GM18511 (cell line): ENCODE data around the gene STRA6.

ENCODE experiments used
- ATAC-seq: cut with Tn5 transposase; IDR thresholded peaks from one replicate; pipeline ENCODE4 v1.9.1; 2021; ENCODE audit warnings: mild to moderate bottlenecking, moderate library complexity; ENCODE audit not compliant: unreplicated experiment

The STRA6 gene

DNA sequence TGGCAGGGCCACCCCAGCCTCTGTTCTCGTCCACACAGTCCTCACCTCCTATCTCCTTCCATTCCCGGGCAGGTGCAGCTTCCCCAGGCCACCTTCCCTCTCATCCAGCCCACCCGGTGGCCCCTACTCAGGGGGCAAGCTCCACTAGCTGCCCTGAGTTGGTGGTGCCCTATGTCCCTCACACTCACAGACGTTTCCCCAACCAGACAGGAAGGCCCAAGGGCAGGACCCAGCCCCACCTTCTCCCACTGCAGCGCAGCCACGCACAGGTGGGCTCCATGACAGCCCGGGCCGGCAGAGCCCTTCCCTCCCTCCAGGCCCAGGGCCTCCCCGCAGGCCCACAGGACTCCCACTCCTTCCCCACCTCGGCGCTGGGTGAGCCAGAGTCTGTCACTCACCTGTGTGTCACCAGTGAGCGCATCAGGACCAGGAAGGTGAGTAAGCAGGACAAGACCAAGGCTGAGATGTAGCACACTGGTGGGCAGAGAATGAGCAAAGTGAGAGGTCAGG is 17.9 kb downstream of the STRA6 start:
- no peak for ATAC-seq

DNA sequence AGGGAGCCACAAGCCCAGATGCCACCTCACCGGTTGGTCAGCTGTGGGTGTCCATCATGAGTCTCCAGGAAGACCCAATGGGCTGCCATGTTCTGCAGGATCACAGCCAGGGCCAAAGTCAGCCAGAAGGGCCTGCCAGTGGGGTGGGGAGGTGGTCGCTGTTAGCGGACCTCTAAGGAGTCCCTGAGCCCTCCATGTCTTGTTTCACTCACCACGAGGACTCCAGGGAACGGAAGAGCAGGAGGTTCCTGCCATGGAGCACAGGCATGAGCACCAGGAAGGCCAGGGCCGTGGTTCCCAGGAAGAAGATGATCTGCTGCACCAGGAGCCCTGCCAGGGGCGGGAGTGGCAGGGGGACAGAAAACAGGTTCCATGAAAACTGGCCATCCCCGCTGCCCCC is 20.5 kb downstream of the STRA6 start:
- no peak for ATAC-seq

DNA sequence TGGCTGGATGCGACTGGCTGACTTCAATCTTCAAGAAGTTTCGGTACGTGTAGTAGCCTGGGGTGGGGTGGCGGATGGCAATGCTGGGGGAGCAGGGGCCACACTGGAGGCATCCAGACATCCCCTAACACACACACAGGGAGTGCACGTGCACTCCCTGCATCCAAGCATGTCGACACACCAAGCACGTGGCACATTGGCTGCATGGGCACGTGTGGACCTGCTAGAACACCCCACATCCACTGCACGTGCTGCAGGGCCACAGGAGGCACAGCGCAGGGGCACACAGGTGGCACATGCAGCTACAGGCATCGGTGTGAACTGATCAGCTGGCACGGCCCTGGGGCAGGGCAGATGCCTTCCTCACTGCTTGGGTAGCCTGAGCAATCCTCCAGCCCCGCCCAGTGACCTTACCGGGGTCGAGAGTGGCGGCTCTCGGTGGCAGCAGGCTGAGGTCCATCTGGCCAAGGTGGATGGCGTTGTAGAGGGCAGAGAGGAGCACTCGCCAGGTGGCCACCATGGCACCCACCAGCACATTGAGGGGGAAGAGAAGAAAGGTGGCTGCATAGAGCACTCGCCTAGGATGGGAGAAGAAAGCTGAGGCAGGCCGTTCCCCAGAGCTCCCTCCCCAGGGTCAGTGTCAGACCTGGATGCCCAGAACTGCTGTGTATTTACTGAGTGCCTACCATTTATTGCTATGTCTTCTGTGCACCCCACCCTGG is 21.5 kb downstream of the STRA6 start:
- no peak for ATAC-seq

DNA sequence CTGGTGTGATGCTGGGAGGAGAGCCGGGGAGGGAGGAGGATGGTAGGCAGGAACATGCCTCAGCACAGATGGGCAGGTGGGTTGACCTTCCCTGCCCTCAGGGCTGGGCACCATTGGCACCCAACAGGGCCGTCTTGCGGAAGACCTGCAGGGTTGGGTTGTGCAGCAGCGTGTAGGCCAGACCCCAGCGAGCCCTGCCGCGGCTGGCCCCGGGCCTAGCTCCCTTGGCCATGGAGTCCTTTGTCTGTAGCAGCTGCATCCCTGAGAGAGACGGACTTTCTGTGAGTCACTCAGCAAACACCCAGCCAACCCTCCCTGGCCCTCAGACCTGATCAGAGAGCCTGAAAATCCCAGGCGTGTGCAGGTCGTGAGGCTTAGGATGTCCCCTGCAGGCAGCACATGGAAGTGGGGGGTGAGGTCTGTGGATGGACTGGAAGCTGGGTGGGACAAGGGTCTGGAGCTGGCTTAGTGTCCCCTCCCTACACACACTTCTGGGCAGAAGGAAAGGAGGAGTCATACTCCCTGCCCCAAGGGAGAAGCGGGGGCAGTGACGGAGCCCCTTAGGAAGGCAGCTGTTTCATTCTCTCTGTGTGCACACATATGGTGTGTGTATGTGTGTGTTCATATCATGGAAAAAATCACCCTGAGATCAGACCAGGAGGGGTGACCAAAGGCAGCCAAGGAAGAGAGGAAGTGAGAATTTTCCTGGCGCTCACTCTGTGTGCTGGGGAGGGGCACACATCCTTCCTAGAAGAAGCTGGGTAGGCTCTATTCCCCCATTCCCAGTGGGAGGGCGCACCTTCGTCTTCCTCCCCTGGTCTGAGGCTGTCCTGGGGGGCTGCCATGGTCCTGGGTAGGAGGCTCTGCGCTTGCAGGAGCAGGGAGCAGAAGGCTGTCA is 22.4 kb downstream of the STRA6 start:
- no peak for ATAC-seq

DNA sequence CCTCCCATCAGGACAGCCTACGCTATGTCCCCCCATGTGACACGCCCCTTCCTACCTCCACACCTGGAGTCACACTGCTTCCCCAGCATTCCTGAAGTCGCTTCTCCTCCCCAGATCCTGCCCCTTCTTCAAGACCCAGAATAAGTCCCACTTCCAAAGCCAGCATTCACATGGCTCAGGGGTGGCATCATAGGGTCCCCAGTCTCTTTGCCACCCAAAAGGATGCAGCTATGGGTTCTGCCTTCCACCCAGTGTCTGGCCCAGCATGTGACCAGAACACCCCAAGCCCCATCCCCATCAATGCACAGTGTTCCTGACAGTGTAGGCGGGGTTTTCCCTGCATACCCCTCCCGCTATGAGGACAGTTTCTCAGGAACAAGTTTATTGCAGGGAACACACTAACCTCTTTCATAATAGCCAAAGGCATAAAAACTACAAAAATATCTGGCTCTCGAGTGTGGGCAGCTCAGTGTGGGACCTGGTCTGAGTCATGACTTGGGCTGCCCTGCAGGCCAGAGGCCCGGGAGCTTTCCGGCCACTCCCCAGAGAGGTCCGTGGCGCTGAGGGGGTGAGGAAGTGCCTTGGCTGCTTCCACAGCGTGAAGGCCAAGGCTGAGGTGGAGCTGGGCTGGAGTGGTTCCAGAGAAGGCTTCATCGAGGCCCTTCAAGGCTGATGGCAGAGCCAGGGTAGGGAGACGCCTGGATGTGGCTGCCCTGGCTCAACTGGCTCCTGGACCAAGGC is 23.3 kb downstream of the STRA6 start:
- ATAC-seq = no peak

DNA sequence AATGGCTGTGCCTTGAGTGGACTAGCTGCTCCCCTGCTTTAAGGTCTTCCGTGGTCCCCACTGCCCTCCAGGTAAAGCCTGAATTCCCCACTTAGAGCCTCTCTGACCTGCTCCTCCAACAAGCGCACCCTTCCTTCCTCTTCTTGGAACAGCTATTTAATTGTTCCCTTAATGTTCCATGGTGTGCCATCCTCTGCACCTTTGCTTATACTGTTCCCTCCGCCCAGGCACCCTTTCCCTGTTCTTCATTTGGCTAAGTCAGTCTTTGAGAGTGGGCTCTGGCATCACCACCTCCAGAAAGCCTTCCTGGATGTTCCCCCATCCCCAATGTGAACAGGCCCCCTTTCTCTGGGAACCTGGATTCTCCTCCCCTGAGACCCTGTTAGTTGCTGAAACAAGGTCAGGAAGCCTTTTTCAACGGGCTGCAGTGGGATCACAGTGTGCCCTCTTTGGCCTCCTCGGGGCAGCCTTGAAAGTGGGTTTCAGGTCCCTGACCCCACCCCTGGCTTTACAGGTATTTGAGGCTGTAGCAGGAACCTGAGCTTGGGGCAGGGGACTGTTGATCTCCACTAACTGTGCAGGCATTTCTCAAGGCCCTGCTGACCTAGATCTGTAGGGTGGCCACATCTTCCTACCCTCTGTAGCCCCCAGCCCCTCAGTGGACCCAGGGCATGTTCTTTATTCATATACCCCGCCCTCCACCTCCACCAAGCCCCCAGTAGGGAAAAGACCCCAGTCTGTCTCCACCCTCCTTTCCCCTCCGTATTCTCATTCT is 24.1 kb downstream of the STRA6 start:
- ATAC-seq = no peak

DNA sequence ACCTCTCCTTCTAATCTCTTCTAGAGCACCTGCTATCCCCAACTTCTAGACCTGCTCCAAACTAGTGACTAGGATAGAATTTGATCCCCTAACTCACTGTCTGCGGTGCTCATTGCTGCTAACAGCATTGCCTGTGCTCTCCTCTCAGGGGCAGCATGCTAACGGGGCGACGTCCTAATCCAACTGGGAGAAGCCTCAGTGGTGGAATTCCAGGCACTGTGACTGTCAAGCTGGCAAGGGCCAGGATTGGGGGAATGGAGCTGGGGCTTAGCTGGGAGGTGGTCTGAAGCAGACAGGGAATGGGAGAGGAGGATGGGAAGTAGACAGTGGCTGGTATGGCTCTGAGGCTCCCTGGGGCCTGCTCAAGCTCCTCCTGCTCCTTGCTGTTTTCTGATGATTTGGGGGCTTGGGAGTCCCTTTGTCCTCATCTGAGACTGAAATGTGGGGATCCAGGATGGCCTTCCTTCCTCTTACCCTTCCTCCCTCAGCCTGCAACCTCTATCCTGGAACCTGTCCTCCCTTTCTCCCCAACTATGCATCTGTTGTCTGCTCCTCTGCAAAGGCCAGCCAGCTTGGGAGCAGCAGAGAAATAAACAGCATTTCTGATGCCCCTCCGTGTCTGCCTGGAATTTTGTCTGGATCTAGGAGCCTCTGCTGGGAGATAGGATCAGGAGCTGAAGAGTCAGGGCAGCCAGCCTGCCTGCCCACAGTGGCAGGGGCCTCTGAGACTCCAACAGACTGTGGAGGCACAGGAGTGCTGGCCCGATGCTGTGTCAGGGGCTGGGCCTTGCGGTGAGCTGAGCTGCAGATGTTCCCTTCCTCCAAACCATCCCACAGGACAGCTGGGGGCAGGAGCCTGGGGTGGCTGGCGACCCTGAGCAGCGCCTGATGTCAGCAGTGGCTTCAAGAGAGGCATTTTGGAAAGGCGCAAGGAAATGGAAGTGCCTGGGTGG is 26.0 kb downstream of the STRA6 start:
- ATAC-seq = no peak

DNA sequence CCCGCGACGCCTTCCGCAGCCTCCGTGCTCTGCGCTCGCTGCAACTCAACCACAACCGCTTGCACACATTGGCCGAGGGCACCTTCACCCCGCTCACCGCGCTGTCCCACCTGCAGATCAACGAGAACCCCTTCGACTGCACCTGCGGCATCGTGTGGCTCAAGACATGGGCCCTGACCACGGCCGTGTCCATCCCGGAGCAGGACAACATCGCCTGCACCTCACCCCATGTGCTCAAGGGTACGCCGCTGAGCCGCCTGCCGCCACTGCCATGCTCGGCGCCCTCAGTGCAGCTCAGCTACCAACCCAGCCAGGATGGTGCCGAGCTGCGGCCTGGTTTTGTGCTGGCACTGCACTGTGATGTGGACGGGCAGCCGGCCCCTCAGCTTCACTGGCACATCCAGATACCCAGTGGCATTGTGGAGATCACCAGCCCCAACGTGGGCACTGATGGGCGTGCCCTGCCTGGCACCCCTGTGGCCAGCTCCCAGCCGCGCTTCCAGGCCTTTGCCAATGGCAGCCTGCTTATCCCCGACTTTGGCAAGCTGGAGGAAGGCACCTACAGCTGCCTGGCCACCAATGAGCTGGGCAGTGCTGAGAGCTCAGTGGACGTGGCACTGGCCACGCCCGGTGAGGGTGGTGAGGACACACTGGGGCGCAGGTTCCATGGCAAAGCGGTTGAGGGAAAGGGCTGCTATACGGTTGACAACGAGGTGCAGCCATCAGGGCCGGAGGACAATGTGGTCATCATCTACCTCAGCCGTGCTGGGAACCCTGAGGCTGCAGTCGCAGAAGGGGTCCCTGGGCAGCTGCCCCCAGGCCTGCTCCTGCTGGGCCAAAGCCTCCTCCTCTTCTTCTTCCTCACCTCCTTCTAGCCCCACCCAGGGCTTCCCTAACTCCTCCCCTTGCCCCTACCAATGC is 27.1 kb downstream of the STRA6 start:
- no peak for ATAC-seq

DNA sequence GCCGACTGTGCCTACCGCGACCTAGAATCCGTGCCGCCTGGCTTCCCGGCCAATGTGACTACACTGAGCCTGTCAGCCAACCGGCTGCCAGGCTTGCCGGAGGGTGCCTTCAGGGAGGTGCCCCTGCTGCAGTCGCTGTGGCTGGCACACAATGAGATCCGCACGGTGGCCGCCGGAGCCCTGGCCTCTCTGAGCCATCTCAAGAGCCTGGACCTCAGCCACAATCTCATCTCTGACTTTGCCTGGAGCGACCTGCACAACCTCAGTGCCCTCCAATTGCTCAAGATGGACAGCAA is 27.7 kb downstream of the STRA6 start:
- ATAC-seq = no peak

DNA sequence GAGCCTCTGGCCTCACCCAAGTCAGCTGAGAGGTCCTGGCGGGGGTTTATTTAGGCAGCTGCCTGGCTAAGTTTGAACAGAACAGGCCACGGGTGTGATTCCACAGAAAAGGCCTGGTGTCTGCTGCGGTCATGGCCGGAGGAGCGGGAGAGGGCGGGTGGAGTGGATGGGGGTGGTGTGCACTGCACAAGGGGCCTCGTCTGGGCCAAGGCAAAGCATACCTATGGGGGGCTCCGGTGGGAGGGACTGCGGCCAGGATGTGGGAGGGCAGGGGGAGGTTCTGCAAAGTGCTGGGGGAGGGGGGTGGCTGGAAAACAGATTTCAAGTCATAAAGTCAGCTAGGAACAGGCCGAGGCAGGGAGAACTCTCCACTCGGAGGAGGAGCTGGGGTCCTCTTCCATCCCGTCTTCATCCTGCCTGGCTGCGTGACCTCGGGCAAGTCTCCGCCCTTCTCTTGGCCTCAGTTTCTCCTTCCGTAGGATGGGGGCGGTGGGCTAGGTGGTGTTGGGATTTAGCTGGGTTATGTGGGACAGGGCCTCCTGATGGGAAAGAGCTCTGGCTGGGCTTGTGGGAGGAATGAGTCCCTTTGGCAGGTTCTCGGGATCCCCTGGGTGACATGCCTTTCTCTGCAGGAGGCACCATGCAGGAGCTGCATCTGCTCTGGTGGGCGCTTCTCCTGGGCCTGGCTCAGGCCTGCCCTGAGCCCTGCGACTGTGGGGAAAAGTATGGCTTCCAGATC is 28.2 kb downstream of the STRA6 start:
- ATAC-seq = no peak

DNA sequence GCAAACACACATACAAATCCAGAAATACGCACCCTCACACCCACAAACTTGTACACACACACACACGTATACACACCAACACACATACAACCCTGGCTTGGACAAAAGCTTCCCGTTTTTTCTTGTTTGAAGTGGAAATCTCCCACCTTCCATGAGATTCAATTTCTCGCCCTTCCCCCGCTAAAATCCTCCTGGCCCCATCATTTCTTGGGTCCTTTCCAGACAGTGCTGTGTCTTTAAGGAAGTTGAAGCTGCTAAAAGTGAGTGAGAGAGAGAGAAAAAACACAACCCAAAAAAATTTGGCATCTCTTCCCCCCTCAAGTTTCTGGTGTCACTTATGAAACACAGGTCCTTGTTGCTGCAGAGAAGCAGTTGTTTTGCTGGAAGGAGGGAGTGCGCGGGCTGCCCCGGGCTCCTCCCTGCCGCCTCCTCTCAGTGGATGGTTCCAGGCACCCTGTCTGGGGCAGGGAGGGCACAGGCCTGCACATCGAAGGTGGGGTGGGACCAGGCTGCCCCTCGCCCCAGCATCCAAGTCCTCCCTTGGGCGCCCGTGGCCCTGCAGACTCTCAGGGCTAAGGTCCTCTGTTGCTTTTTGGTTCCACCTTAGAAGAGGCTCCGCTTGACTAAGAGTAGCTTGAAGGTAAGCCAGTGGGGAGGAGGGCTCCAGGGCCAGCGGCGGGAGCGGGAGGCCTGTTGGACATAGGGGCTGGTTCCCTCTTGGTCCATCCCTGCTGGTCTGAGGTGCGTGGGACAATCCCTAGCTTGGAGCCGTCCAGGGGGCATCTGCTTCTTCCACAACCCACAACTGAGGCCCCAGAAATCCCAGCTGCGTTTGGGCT is 29.0 kb downstream of the STRA6 start, which contains the start of gene ISLR:
Gene ISLR, plus strand, starts transcription at position 331 of the 839 bp plus-strand sequence. CDS start 1,149 bp downstream, outside the sequence.
- ATAC-seq = no peak

DNA sequence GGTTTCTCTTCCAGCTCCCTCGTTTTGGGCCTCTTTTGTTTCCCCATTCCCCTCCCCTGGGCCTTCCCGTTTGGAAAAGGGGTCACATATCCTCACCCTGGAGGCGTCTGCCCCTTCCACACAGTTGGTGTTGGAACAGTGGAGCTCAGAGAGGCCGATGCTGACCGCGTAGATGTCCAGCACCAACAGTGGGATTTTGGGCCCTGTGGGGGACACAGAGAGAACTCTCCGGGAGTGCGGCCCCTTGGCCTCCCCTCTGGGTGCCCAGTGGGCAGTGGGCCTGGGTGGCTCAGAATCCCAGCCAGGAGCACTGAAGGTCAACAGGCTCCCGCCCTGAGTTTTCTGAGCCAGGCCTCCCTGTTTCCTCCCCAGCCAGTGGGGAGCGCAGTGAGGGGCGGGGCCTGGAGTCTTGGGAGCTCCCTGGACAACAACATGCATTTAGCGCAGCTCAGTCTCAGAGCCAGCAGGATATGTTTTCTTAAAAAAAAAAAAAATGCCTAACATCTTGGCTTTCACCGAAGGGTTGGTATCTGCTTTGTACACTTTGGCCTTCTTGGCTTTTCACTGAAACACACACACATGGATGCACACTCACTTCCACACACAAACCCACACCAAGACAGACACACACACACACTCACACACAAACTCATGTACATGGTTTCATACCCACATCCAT is 29.7 kb downstream of the STRA6 start:
- ATAC-seq = no peak

DNA sequence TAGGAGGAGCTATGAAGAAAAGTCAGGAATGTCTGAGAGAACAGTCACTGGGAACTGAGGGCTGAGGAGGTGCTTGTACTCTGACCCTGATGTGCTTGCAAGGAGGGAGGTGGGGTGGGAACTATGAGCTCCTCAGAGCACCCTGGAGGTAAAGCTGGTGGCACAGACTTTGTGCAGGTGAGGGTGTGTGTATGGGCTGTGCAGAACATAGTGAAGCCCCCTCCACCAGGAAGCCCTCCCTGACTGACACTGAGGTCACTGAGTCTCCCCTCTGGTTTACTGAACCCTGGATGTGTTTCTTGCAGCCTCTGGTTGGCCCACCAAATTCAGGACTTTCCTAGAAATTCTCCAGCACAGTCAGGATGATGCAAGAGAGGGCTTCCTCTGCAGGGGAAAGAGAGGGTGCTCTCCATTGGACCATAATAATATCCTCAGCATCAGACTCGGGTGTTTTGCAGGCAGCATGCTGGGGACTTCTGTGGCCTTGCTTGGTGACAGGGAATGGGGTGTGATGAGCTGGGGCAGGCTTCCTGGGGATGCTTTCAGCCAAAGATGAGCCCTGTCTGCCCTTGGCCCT is 30.5 kb downstream of the STRA6 start:
- no peak for ATAC-seq

DNA sequence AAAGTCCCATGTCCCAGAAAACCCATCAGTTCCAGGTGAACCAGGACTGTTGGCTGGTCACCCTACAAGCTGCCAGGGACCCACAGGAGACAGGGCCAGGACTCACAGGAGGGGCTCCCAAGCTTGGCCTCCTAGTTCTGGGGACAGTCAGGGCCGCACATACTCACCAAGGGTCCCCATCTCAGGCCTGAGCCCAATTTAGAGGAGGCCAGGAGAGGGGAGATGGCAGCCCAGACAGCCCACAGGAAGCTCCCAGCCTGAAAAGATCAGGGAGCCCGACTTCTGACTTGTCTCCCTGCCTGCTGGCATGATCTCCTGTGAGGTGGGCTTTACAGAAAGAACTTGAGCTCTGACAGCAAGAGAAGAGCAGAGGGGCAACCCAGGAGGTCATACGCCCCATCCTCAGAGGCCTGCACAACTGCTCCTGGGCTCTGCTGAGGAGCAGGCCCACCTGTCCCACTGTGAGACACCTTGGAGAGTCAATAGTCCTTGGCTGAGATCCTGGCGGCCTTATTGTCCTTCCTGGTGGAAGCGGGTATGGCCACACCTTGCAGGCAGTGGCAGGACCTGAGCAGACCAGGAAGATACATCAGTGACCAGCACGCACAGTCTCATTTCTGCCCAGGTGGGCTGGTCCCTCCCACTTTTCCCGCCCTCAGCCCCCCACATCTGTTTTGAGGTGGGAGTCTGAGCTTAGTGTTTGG is 31.6 kb downstream of the STRA6 start:
- ATAC-seq = no peak

DNA sequence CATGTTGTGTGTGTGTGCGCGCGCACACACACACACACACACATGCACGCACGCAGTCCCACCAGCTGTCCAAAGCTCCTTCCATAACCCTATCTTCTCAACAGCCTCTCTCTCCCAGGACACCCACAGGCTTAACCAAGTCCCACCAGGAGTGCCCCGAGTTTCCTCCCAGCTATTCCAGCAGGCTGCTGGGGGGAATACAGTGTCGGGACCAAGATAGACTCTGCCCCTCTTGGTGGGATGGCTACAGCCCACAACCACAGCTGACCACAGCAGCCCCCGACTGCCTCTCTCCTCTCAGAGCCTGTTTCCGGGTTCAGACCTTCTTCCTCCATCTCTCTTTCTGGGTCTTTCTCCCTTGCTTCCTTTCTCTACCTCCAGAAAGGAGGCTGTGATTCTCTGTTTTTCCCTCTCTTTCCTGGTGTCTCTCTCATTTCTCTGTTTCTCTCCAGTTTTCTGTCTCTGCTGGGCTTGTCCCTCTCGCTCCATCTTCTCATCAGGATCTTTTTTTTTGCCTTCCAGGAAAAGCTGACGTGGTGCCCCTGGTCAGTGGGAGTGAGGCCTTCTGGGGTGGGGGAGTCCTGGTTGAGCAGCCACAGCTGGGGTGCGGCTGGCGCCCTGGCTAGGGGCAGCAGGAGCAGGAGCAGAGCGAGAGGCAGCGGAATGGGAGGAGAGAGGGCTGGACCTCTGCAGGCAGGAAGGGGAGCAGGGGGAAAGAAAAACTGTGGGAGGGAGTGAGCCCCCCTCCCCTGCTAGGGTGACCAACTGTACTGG is 32.3 kb downstream of the STRA6 start:
- no peak for ATAC-seq
